ENCODE data around the gene HTR1B. TPM values are rescaled to one million over a fixed set of nuclear protein-coding genes. Genes with fewer than 3 reads are reported as not detected.

HTR1B gene
- total and polyA plus RNA-seq, 10 of the 15 experiments (the other 5 are each of a cell fraction or from before 2014, with no cell fraction given) = 0.98 TPM; not detected in 9

DNA sequence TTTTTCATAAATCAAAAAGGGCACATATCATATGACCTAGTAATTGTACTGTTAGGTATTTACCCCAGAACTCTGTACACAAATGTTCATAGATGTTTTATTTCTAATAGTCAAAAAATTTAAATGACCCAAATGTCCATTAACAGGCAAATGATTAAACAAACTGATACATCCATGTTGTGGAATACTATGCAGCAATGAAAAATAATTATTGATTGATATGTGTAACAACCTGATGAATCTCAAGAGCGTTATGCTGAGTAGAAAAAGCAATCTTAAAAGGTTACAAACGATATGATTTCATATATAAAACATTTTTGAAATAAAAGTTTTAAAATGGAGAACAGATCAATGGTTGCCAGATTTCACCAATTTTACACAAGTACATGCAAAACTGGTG, 18.1 kb downstream of the HTR1B start:
- Histone ChIP-seq H4K20me1 (ENCODE audit: control insufficient read depth, insufficient read depth) (no peaks in the 10 kb centered on the region), H3K79me2 (ENCODE audit: control insufficient read depth, insufficient read depth, low read length) (no peaks in the 10 kb centered on the region), H3K27ac (ENCODE audit: control insufficient read depth, insufficient read depth) (no peak overlapping the region), H3K27me3 (replicated peaks in 1 of 2; ENCODE audit: control insufficient read depth in 2 of 2, insufficient read depth in 2 of 2, low read length in 1 of 2) (no peaks in the 10 kb centered on the region), H3K4me2 (ENCODE audit: control insufficient read depth, insufficient read depth) (no peak overlapping the region), H3K9ac (ENCODE audit: control insufficient read depth, insufficient read depth, low read length) (no peak overlapping the region), H2AFZ (ENCODE audit: control insufficient read depth, low read depth, low read length) (no peak overlapping the region), H3K4me3 (no peak overlapping the region), H3K36me3 (ENCODE audit: control insufficient read depth in 2 of 2, insufficient read depth in 2 of 2, low read length in 1 of 2) (no peaks in the 10 kb centered on the region), H3K9me3 (replicated peaks; ENCODE audit: control insufficient read depth, insufficient read depth, low read length) (no peaks in the 10 kb centered on the region), H3K4me1 (ENCODE audit: control insufficient read depth, insufficient read depth, low read length) (no peaks in the 10 kb centered on the region)
- FAIRE-seq = no peak
- in situ Hi-C loops (cut with MboI) (no loop called here), intact Hi-C loops (cut with micrococcal nuclease; ENCODE audit: unreplicated experiment) (no loop called here)
- DNase-seq (ENCODE audit: low read depth, low spot score) = no peak
- TF ChIP-seq ZNF217 (IDR thresholded peaks at IDR 0.05) = no peak
- no peak for TF ChIP-seq ZNF207 (IDR thresholded peaks at IDR 0.05; ENCODE audit: borderline replicate concordance)
- TF ChIP-seq, protein P1, sequence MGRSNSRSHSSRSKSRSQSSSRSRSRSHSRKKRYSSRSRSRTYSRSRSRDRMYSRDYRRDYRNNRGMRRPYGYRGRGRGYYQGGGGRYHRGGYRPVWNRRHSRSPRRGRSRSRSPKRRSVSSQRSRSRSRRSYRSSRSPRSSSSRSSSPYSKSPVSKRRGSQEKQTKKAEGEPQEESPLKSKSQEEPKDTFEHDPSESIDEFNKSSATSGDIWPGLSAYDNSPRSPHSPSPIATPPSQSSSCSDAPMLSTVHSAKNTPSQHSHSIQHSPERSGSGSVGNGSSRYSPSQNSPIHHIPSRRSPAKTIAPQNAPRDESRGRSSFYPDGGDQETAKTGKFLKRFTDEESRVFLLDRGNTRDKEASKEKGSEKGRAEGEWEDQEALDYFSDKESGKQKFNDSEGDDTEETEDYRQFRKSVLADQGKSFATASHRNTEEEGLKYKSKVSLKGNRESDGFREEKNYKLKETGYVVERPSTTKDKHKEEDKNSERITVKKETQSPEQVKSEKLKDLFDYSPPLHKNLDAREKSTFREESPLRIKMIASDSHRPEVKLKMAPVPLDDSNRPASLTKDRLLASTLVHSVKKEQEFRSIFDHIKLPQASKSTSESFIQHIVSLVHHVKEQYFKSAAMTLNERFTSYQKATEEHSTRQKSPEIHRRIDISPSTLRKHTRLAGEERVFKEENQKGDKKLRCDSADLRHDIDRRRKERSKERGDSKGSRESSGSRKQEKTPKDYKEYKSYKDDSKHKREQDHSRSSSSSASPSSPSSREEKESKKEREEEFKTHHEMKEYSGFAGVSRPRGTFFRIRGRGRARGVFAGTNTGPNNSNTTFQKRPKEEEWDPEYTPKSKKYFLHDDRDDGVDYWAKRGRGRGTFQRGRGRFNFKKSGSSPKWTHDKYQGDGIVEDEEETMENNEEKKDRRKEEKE (IDR thresholded peaks at IDR 0.05) = no peak
- TF ChIP-seq YY1 (IDR thresholded peaks at IDR 0.05; ENCODE audit: low read depth, low read length) = no peak
- TF ChIP-seq WRNIP1 (IDR thresholded peaks at IDR 0.05; ENCODE audit: borderline replicate concordance, low read depth, low read length) = no peak
- no peak for ATAC-seq
- POLR2A ChIA-PET = no interaction called here
- RAD21 ChIA-PET (ENCODE audit: unreplicated experiment) = no interaction called here
- SMC1A ChIA-PET (ENCODE audit: uncharacterized antibody, unreplicated experiment) = interaction anchor here (1.0 to 1.5 kb wide), 3 partner anchors 29 to 84 kb away, joined by 3 to 4 read pairs (median 3); no protein-coding TSS in a partner anchor
- WGBS (ENCODE audit: insufficient coverage, insufficient replicate concordance, low lambda C conversion rate, missing lambda C conversion rate) = 0% methylated on average over 2 of the region's 2 CpGs
- no TSS peak for BruUV-seq (replicated peaks)
- CTCF ChIA-PET = no interaction called here
